K562 (cell line): ENCODE measurements around the gene GNAQ. TPM values are rescaled to one million over a fixed set of nuclear protein-coding genes. Genes with fewer than 3 reads are reported as not detected.
"Not testable (repeated sequence)": the region's sequence is repeated elsewhere in the genome, so short reads cannot be mapped to it uniquely, and the experiment has no call there.

ENCODE experiments used
- ATAC-seq: fragments of 200-7000 bp; cut with Tn5 transposase; 3 replicates; pipeline ENCODE4 v1.9.1; 2020; ENCODE audit warnings: moderate library complexity
- BruUV-seq: library from RNA; stranded (reverse); fragments of 400-500 nt; replicated peaks from 2 replicates; lab custom pipeline; 2021; lab: Mats Ljungman, UMichigan
- CTCF ChIA-PET: fragments of 300-600 bp; formaldehyde crosslinking; extraction: SDS; loops from one replicate; lab custom pipeline; 2021; ENCODE audit warnings: low intra/inter-chr PET ratio; lab: Yijun Ruan, JAX
- POLR2A ChIA-PET: fragments of 300-600, 350-650 bp; sonication (Branson Sonifier 250); formaldehyde crosslinking; extraction: SDS; loops from one replicate; lab custom pipeline; 2021; ENCODE audit warnings: antibody characterized with exemption, inconsistent platforms; lab: Yijun Ruan, JAX
- DNase-seq, 4 experiments: peaks; one replicate each; pipeline versions ENCODE4 v3.0.0 to v3.0.0-alpha.2; 2011 to 2018; ENCODE audit warnings: low spot score in 3 of 4, mixed read lengths in 3 of 4; ENCODE audit errors: extremely low read depth in 1 of 4
- FAIRE-seq: peaks from 2 replicates; lab custom pipeline; 2011; peaks lifted over from hg19 to GRCh38; lab: Jason Lieb, UNC
- H2AFZ ChIP-seq: 2 replicates; pipeline ENCODE4 v1.6.0; 2011; ENCODE audit warnings: low read depth, low read length, control low read depth, inconsistent platforms
- H3K27ac ChIP-seq: fragments of 200-600 bp; 3 replicates; pipeline ENCODE4 v1.8.0; 2011; ENCODE audit warnings: low read depth, mild to moderate bottlenecking, control low read depth, inconsistent platforms, low read length, moderate library complexity, mixed read lengths; ENCODE audit errors: extremely low read depth
- H3K27me3 ChIP-seq, 2 experiments: fragments of 300-600 bp in 1 of 2; 2 replicates in 1 of 2; 3 replicates in 1 of 2; pipeline versions ENCODE4 v1.6.0 to v1.8.0; 2011; ENCODE audit warnings: inconsistent platforms in 2 of 2, low read length in 2 of 2, mild to moderate bottlenecking in 1 of 2, mixed read lengths in 1 of 2, moderate library complexity in 1 of 2; ENCODE audit not compliant: control insufficient read depth in 2 of 2, insufficient read depth in 2 of 2
- H3K36me3 ChIP-seq: fragments of 300-600 bp; 3 replicates; pipeline ENCODE4 v1.8.0; 2011; ENCODE audit warnings: mild to moderate bottlenecking, low read length, inconsistent platforms; ENCODE audit not compliant: control insufficient read depth, insufficient read depth
- H3K4me1 ChIP-seq, 2 experiments: fragments of 200-600 bp in 1 of 2; replicated peaks in 1 of 2; 2 replicates in 1 of 2; 3 replicates in 1 of 2; pipeline versions ENCODE4 v1.5.1 to v1.8.0; 2011; ENCODE audit warnings: inconsistent platforms in 2 of 2, low read length in 2 of 2, mild to moderate bottlenecking in 1 of 2, mixed read lengths in 1 of 2, moderate library complexity in 1 of 2; ENCODE audit not compliant: control insufficient read depth in 2 of 2, insufficient read depth in 2 of 2
- H3K4me2 ChIP-seq: 2 replicates; pipeline ENCODE4 v1.6.1; 2011; ENCODE audit warnings: low read length, control low read depth, inconsistent platforms, mixed read lengths; ENCODE audit not compliant: insufficient read depth
- H3K4me3 ChIP-seq: fragments of 200-600 bp; sonication (generic), shearing (Covaris generic); 2 replicates; pipeline ENCODE4 v1.5.1; 2016; ENCODE audit warnings: control low read depth, inconsistent platforms
- H3K79me2 ChIP-seq: fragments of 200-600 bp; 3 replicates; pipeline ENCODE4 v1.8.0; 2011; ENCODE audit warnings: low read length, inconsistent platforms; ENCODE audit not compliant: control insufficient read depth, insufficient read depth
- H3K9ac ChIP-seq, 2 experiments: 2 replicates each; pipeline versions ENCODE4 v1.6.0 to v1.6.1; 2011; ENCODE audit warnings: low read depth in 2 of 2, low read length in 2 of 2, control low read depth in 1 of 2, inconsistent platforms in 1 of 2, mild to moderate bottlenecking in 1 of 2, mixed read lengths in 1 of 2; ENCODE audit not compliant: insufficient read depth in 1 of 2
- H3K9me1 ChIP-seq: one replicate; pipeline ENCODE4 v1.6.0; 2011; ENCODE audit warnings: inconsistent platforms, mild to moderate bottlenecking, low read length, moderate library complexity; ENCODE audit not compliant: control insufficient read depth, insufficient read depth
- H3K9me3 ChIP-seq: replicated peaks from 2 replicates; pipeline ENCODE4 v1.5.1; 2011; ENCODE audit warnings: low read depth, low read length, inconsistent platforms; ENCODE audit not compliant: control insufficient read depth, insufficient read depth
- H4K20me1 ChIP-seq: replicated peaks from 2 replicates; pipeline ENCODE4 v1.6.1; 2011; ENCODE audit warnings: low read length, inconsistent platforms, mixed read lengths; ENCODE audit not compliant: control insufficient read depth, insufficient read depth
- ARID2 ChIP-seq: fragments of 450-650 bp; IDR thresholded peaks from 2 replicates; pipeline ENCODE4 v1.6.1; 2017; ENCODE audit warnings: antibody characterized with exemption, mild to moderate bottlenecking
- CBX2 ChIP-seq: fragments of 200-600 bp; sonication (generic); IDR thresholded peaks from one replicate; pipeline ENCODE4 v1.6.1; 2012; ENCODE audit warnings: mild to moderate bottlenecking, low read length, inconsistent platforms; ENCODE audit not compliant: insufficient read depth, poor library complexity, severe bottlenecking
- GATAD2B ChIP-seq: fragments of 450-650 bp; IDR thresholded peaks from 2 replicates; pipeline ENCODE4 v1.6.1; 2017; ENCODE audit warnings: mild to moderate bottlenecking, borderline replicate concordance
- PYGO2 ChIP-seq: fragments of 450-650 bp; IDR thresholded peaks from 2 replicates; pipeline ENCODE4 v1.6.1; 2016; ENCODE audit warnings: mild to moderate bottlenecking, missing genetic modification characterization, moderate library complexity, missing compliant biosample characterization
- SMAD1 ChIP-seq: fragments of 150-350 bp; IDR thresholded peaks from 2 replicates; pipeline ENCODE4 v1.6.1; 2014; ENCODE audit warnings: low read length, low read depth; ENCODE audit not compliant: partially characterized antibody
- SMAD4 ChIP-seq: fragments of 250-450 bp; sonication (Bioruptor Pico); conservative IDR thresholded peaks from 2 replicates; pipeline ENCODE4 v1.8.0; 2021; ENCODE audit warnings: inconsistent platforms, mild to moderate bottlenecking, moderate library complexity
- SMARCA5 ChIP-seq: fragments of 450-650 bp; IDR thresholded peaks from 2 replicates; pipeline ENCODE4 v1.6.1; 2016
- SP2 ChIP-seq: IDR thresholded peaks from 2 replicates; pipeline ENCODE4 v1.6.1; 2011; ENCODE audit warnings: mild to moderate bottlenecking, low read depth, low read length, moderate library complexity; ENCODE audit not compliant: poor library complexity, severe bottlenecking; ENCODE audit errors: extremely low read depth
- YBX1 ChIP-seq: fragments of 450-650 bp; IDR thresholded peaks from 2 replicates; pipeline ENCODE4 v1.7.1; 2016; ENCODE audit warnings: mild to moderate bottlenecking
- ZFP36 ChIP-seq: fragments of 150-350 bp; IDR thresholded peaks from 2 replicates; pipeline ENCODE4 v1.6.1; 2018; ENCODE audit warnings: low read length, low read depth; ENCODE audit not compliant: partially characterized antibody
- ZNF766 ChIP-seq: fragments of 200-800 bp; sonication (Bioruptor generic); conservative IDR thresholded peaks from 2 replicates; pipeline ENCODE4 v1.6.1; 2016; ENCODE audit warnings: missing genetic modification characterization, missing compliant biosample characterization
- WGBS: fragments of 100-300 bp; shearing (Covaris generic); methylation state at CpG from one replicate; pipeline ENCODE4 v1.1.6; 2016; ENCODE audit warnings: low coverage, mixed read lengths; ENCODE audit not compliant: insufficient coverage; ENCODE audit errors: missing lambda C conversion rate; 5-methylcytosine and 5-hydroxymethylcytosine counted together
- in situ Hi-C: fragments of 300-500 bp; cut with MboI; formaldehyde crosslinking; loops from 4 replicates; pipeline ENCODE4 v1.15.0; 2018; ENCODE audit warnings: inconsistent platforms, mixed read lengths
- intact Hi-C: fragments of 100-400 bp; cut with micrococcal nuclease; formaldehyde crosslinking; loops from 2 replicates; pipeline ENCODE4 v1.14.2; 2022
- polyA plus RNA-seq, 8 experiments: library from polyadenylated mRNA; depleted of rRNA in 4 of 8; stranded (reverse) in 5 of 8; unstranded in 3 of 8; fragments of >200 nt; fragmentation: Nextera tagmentation in 2 of 8; fragmentation: Illumina TruSeq in 1 of 8; extraction: Ambion mirVana in 2 of 8; extraction: Trizol in 1 of 8; gene quantifications; 2 replicates each; pipeline versions ENCODE4 v1.2.1 to v1.2.3, GENCODE V29; 2011 to 2014; ENCODE audit warnings: inconsistent platforms in 1 of 8, missing spikeins in 1 of 8
- total RNA-seq, 7 experiments: library from RNA; depleted of rRNA in 6 of 7; stranded (reverse); fragments of >200 nt in 6 of 7; fragmentation: Illumina TruSeq in 2 of 7; extraction: Trizol in 2 of 7; gene quantifications; 2 replicates each; pipeline versions ENCODE4 v1.2.1 to v1.2.3, GENCODE V29; 2011 to 2021; ENCODE audit warnings: low replicate concordance in 1 of 7
- TF ChIP-seq, protein P1 (sequence below): fragments of 250-450 bp; sonication (Bioruptor Pico); IDR thresholded peaks from 2 replicates; pipeline ENCODE4 v1.8.0; 2021; ENCODE audit warnings: moderate library complexity, mild to moderate bottlenecking, inconsistent platforms
- TF ChIP-seq, protein P2 (sequence below): sonication (generic); formaldehyde crosslinking; IDR thresholded peaks from 2 replicates; pipeline ENCODE4 v1.8.0; 2022; ENCODE audit warnings: mild to moderate bottlenecking, missing genetic modification reagents
- TF ChIP-seq, protein P3 (sequence below): sonication (generic); formaldehyde crosslinking; IDR thresholded peaks from 2 replicates; pipeline ENCODE4 v1.8.1; 2022; ENCODE audit warnings: missing genetic modification reagents

GNAQ gene
- total and polyA plus RNA-seq, 9 of the 15 experiments (the other 6 are each of a cell fraction or from before 2014, with no cell fraction given): 4.8 to 27.9 (median 17.5) TPM

DNA sequence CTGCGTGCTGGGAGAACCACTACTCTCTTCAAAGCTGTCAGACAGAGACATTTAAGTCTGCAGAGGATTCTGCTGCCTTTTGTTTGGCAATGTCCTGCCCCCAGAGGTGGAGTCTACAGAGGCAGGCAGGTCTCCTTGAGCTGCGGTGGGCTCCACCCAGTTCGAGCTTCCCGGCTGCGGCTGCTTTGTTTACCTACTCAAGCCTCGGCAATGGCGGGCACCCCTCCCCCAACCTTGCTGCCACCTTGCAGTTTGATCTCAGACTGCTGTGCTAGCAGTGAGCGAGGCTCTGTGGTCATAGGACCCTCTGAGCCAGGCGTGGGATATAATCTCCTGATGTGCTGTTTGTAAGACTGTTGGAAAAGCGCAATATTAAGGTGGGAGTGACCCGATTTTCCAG, 343.9 kb downstream of the GNAQ start:
- H3K27me3 ChIP-seq, POLR2A ChIA-PET, in situ Hi-C loops, H3K9ac ChIP-seq, H3K9me1 ChIP-seq, H3K36me3 ChIP-seq, H3K27ac ChIP-seq, H3K4me2 ChIP-seq, intact Hi-C loops, H3K4me3 ChIP-seq, DNase-seq, ATAC-seq, H4K20me1 ChIP-seq, FAIRE-seq, H3K9me3 ChIP-seq, H3K79me2 ChIP-seq, H3K4me1 ChIP-seq, BruUV-seq, CTCF ChIA-PET: not testable (repeated sequence)
- 0% methylated on average over 7 of the region's 11 CpGs for WGBS
- H2AFZ ChIP-seq: 0 out of 2 replicates have a peak overlapping the region, but pooled peaks have one; percentile 45

DNA sequence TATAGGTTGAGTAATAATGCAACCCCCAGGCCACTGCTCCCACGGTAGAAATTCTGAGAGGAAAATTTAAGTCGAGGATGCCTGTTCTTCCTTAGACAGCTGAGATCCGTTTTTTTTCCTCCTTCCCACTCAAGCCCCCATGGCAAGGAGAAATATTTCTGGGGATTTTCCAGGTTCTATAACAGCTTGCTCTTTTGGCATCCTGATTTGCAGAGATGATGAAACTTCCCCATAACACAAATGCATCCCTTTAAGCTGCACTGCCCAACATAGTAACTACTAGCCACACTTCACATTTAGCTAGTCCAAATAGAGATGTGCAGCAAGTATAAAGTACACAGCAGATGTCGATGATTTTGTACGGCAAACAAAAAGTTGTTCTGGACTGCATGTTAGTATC, 351.0 kb downstream of the GNAQ start:
- Histone ChIP-seq H3K36me3 (no peaks in the 10 kb centered on the region), H4K20me1 (no peaks in the 10 kb centered on the region), H3K4me1 (no peaks in the 10 kb centered on the region), H3K9me3 (no peaks in the 10 kb centered on the region), H3K4me3 (no peak overlapping the region), H3K27me3 (no peaks in the 10 kb centered on the region; a peak in 1 of 5 replicates), H3K79me2 (no peaks in the 10 kb centered on the region), H2AFZ (no peak overlapping the region), H3K4me2 (no peak overlapping the region), H3K27ac (no peak overlapping the region), H3K9me1 (no peaks in the 10 kb centered on the region), H3K9ac (no peak overlapping the region)
- no peak for FAIRE-seq
- no TSS peak for BruUV-seq
- ChIA-PET POLR2A (interaction anchor here (0.8 kb wide), 1 partner anchor 374 kb away, joined by 3 read pairs; no protein-coding TSS in a partner anchor), CTCF (no interaction called here)
- no peak for ATAC-seq
- in situ Hi-C loops: no loop called here
- DNase-seq: no peak
- intact Hi-C loops: no loop called here
- 0% methylated on average over 3 of the region's 5 CpGs for WGBS
- TF ChIP-seq, protein P1, sequence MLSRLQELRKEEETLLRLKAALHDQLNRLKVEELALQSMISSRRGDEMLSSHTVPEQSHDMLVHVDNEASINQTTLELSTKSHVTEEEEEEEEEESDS (CRISPR knock-in tag): no peak
- TF ChIP-seq ZFP36: no peak
- no peak for TF ChIP-seq PYGO2 (tag)
- TF ChIP-seq SMARCA5: no peak
- no peak for TF ChIP-seq ARID2
- TF ChIP-seq CBX2: no peak
- TF ChIP-seq YBX1: no peak
- TF ChIP-seq, protein P2, sequence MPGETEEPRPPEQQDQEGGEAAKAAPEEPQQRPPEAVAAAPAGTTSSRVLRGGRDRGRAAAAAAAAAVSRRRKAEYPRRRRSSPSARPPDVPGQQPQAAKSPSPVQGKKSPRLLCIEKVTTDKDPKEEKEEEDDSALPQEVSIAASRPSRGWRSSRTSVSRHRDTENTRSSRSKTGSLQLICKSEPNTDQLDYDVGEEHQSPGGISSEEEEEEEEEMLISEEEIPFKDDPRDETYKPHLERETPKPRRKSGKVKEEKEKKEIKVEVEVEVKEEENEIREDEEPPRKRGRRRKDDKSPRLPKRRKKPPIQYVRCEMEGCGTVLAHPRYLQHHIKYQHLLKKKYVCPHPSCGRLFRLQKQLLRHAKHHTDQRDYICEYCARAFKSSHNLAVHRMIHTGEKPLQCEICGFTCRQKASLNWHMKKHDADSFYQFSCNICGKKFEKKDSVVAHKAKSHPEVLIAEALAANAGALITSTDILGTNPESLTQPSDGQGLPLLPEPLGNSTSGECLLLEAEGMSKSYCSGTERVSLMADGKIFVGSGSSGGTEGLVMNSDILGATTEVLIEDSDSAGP: no peak
- no peak for TF ChIP-seq GATAD2B
- TF ChIP-seq, protein P3, sequence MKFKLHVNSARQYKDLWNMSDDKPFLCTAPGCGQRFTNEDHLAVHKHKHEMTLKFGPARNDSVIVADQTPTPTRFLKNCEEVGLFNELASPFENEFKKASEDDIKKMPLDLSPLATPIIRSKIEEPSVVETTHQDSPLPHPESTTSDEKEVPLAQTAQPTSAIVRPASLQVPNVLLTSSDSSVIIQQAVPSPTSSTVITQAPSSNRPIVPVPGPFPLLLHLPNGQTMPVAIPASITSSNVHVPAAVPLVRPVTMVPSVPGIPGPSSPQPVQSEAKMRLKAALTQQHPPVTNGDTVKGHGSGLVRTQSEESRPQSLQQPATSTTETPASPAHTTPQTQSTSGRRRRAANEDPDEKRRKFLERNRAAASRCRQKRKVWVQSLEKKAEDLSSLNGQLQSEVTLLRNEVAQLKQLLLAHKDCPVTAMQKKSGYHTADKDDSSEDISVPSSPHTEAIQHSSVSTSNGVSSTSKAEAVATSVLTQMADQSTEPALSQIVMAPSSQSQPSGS (CRISPR knock-in tag): no peak
- TF ChIP-seq ZNF766: no peak
- no peak for TF ChIP-seq SMAD1
- TF ChIP-seq SMAD4 (CRISPR knock-in tag): no peak
- no peak for TF ChIP-seq SP2
